Stimulated activated CD4-positive, alpha-beta T cell treated with anti-CD3 and anti-CD28 coated beads, Interleukin-4, amount 100 ng/mL, for 1 hour (primary cell): Measurements from ENCODE around the gene GCHFR.
A peak's percentile ranks its signal among the peaks of the same experiment; 100 is the strongest.

ENCODE experiments used
- DNase-seq: peaks from one replicate; pipeline ENCODE4 v3.0.0-alpha.2; 2020

Gene GCHFR

GRCh38 chr15:40754883-40755811 is 8.7 kb upstream of the GCHFR start, which contains the start of gene RMDN3:
Gene RMDN3, minus strand, starts transcription at chr15:40755254. Its CDS starts 471 bp downstream, at chr15:40754783.
- peak; percentile 95 for DNase-seq

DNA sequence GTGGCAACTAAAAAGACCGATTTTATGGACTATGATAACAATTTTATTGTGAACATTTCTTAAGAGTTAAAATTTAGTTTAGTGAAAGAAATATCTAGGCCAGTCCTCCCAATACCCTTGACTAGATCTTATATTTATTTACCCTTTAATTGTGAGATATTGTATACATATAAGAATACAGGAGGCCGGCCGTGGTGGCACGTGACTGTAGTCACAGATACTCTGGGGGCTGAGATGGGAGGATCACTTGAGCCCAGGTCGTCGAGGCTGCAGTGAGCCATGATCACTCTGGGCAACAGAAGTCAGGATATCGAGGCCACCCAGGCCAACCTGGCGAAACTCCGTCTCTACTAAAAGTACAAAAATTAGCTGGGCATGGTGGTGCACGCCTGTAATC is 8.1 kb upstream of the GCHFR start:
- no peak for DNase-seq

DNA sequence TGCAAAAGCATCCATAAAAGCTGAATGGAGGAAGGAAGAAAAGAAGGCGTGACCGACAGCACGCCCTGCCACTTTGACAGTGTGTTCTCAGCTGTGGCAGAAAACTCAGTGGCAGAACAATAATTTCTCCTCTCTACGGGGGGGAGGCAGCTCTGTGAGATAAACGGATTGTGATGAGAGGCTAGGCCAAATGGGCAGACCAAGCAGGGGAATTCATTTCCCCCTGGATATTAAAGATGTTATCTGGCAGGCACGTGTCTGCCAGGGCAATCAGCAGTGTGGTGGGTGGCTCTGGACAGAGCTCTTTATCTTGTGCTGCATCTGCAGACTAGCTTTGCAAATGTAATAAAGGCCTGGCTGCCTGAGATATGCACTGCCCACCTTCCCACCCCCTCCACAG is 6.9 kb upstream of the GCHFR start:
- no peak for DNase-seq

- no peak for DNase-seq
Observed at GRCh38 chr15:40759961-40760360, 3.9 kb upstream of the GCHFR start.

GRCh38 chr15:40762919-40763800 is 708 bp upstream of the GCHFR start:
- peak; percentile 47 for DNase-seq

DNA sequence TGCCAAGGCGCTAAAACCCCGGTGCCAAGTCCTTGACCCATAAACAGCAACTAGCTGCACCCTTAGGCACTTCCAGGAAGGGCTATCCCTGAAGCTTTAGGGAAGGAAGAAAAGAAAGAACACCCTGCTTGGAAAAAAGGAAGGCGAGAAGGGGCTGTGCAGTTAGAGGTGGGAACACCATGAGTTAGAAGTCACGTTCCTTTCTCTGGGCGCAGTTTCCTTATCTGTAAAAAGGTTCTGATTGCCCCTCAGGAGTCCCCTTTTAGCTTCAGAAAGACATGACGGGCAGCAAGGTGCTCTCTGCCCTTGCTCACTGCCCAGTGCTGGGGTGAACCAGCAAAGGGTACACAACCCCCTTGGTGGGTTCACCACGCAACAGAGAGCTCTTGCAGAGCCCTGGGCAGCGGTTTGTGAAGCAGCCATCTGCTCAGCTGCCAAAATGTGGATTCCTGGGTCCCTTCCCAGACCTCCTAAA is 798 bp downstream of the GCHFR start:
- DNase-seq = no peak

DNA sequence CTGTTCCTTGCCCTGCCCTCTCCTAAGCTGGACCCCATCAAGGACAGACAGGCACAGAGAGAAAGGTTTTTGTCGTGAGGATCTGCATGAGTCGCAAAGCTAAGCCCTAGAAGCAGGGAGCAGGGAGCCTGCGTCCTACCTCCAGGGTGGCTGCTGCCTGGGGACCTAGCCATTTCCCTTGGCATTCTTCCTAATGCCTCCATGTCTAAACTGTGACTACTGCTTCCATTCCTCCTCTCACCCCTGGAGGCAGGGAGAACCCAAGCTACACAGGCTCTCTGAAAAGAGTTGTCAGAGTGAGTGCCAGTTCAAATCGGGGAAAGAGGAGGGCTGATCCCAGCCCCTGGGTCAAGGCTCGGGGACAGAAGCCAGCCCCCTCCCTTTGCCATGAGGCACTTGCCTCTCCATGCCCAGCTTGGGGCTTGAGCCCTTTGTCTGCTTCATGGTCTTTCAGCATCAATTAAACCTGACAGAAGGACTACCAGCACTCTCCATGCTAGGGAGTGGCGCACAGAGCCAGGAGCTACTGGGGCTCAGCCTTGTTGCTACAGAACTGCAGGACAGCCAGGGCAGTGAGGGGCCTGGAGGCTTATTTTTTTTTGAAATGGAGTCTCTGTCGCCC is 2.4 kb downstream of the GCHFR start:
- DNase-seq = no peak

GRCh38 chr15:40766906-40767837 is 3.3 kb downstream of the GCHFR start:
- DNase-seq = no peak

DNA sequence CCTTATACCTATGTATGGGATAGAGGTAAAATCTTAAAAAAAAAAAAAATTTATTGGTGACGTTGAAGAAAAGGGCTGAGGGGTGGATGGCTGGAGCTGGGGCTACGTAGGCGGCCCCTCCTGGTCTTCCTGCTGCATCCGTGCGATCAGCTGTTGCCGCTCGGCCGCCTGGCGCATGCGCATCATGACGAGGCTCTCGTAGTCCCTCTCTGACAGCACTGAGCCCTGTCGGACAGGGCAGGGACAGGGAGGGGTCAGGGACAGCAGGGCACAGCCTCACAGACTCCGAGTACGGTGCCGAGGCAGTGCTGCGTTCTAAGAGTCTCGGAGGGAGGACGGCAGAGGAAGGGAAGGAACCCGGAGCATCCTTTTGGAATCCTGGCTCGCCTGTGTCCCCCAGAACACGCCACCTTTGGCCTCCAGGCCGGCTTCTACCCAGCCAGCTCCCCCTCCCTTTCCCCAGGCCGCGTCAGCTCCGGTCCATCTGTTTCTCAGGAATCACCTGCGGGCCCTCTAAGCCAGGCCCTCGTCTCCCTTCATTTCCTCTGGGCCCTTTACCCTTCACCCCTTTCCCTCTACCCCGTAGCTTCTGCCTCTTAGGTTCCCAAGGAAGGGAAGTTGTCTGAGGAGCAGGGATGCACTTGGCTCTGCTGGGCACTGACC is 4.1 kb downstream of the GCHFR start:
- DNase-seq = no peak

- DNase-seq = no peak
Observed at GRCh38 chr15:40768521-40769273, 4.8 kb downstream of the GCHFR start.

DNA sequence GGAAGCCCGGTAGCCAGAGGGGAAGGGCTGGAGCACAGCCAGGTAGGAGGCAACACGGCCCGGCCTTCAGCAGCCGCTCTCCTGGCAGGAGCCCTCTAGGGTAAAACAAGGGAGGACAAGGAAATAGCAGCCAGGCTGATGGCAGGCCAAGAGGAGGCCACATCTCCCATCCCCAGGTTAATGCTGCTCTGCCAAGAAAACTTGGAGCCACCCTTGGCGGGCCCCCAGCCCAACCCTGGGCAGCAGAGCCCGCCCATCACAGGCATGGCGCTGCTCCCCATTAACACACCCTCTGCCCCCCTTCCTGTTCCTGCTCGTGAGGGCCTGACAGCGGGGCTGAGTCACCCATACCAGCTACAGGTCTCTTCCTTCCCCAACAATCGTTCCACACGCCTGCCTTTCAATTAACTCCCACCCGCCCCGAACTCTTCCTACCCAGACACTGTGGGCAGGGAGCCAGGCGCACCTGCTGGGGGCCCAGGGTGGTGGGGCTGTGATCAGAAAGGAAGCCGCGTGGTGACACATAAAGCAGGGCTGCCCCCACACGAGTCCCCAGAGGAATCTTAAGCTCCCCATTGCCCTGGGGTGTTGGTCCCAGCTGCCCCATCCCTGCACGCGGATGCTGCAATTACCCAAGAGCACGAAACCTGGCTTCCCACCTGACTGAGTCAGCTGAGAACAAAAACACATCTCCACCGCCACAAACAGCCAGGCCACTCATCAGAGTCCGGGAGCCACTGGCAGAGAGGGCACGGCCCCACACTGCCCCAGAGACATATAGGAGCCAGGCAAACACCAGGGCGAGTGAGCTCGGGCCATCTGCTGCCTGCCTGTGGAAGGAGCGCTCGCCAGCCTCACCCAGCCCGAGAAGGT is 5.6 kb downstream of the GCHFR start, which contains the start of gene C15orf62:
Gene C15orf62 (plus strand): TSS at position 707 of the 873 bp plus-strand sequence. CDS start 516 bp downstream, outside the sequence.
- peak; percentile 75 for DNase-seq

DNA sequence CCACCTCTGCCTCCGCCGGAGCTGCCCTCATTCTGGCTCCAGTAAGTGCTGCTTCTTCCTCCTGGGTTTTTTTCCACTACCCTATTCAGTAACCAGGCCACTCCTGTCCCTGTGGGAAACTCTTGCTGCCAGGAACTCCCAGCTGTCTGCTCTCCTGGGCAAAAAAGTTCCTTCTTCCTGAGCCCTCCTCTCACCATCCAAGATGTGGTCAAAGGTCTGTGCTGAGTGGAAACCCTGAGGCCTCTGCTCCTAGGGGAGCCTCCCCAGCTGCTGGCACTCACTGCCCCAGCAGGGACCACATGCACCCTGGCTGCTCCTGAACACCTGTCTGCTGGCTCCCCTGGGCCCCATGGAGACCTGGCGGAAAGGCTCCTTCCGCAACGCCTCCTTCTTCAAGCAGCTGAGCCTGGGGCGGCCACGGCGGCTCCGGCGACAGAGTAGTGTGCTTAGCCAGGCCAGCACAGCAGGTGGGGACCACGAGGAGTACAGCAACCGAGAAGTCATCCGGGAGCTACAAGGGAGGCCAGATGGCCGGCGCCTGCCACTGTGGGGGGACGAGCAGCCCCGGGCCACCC is 6.4 kb downstream of the GCHFR start:
- DNase-seq = no peak

- no peak for DNase-seq
Observed at GRCh38 chr15:40771242-40771641, 7.4 kb downstream of the GCHFR start.

- no peak for DNase-seq
Observed at GRCh38 chr15:40772014-40772413, 8.1 kb downstream of the GCHFR start.

- no peak for DNase-seq
Observed at GRCh38 chr15:40773496-40773895, 9.6 kb downstream of the GCHFR start.

GRCh38 chr15:40773902-40774301 is 10.0 kb downstream of the GCHFR start:
- DNase-seq = no peak

- DNase-seq = no peak
Observed at GRCh38 chr15:40775007-40775406, 11.1 kb downstream of the GCHFR start.

- no peak for DNase-seq
Observed at GRCh38 chr15:40775740-40776536, 12.1 kb downstream of the GCHFR start.
